Stimulated activated CD4-positive, alpha-beta T cell treated with anti-CD3 and anti-CD28 coated beads, TNF-alpha, amount 100 ng/mL, for 1 hour (primary cell): ENCODE data around the gene ACACA.

Source experiments
- DNase-seq, 3 donors: peaks; one replicate each; pipeline ENCODE4 v3.0.0-alpha.2; 2020; ENCODE audit warnings: low read depth in 3 of 3, low spot score in 1 of 3

The ACACA gene

DNA sequence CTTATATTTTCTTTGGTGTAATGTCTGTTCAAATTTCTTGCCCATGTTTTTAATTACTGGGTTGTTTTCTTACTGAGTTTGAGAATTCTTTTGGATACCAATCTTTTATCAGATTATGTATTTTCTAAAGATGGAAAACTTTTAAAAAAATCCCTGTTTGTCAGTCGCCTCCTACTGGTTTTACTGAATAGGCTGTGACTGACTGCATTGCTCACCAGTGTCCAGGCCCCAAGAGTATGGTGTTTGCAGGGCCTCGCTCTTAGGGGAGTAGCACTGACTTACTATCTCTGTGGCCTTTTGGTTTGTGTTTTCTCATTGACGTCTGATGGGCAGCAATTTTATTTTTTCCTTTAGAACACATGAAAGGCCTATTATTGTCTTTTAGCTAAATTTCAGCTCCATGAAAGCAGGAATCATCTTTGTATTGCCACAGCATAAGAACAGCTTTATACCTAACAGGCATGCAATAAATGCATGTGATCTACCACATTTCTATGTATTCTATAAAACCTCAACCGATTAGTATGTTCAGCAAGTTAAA lies 269.5 kb downstream of the ACACA start:
- no peak for DNase-seq

- no peak for DNase-seq
These were observed 271.1 kb downstream of the ACACA start for GRCh38 chr17:37135576-37135975.

DNA sequence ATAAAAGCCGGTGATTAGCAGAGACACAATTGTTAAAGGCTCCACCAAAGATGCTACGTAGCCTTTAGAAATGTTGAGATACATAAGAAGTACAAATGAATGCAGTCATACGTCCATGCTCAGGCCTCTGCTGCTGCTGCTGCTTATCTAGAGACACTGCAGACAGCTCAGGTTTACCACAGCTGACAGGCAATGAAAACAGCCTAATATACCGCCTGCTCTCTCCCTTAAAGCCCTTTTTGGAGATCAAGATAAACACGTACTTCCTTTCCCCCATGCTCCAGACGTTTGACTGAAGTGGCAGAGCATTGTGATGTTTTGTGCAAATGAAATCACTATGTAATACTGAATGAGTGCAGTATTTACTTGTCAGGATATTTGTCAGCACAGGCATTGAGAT lies 272.6 kb downstream of the ACACA start:
- no peak for DNase-seq

GRCh38 chr17:37133136-37133535 lies 273.5 kb downstream of the ACACA start:
- no peak for DNase-seq

- DNase-seq = no peak
These were observed 274.7 kb downstream of the ACACA start for GRCh38 chr17:37131669-37132611.

DNA sequence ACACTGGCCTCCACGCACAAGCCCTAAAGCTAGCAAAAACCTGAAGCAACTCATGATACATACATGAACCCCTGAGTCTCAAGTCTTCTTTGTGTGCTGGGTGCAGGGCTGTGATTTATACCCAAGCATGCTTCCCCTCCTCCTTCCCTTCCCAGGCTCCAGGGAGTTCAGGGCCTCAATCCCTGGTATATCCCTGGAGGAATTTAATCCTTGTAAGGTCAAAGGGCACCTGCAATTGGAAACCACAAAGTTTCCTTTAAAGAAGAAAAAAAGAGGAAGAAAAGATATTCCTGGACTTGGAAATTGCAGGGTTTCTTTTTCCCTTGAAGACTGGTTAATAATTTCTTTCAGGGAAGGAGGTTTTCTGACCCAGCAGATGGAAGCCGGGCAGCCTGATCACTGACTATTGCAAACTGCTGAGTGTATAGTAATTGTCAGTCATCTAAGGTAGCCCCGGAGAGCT lies 275.6 kb downstream of the ACACA start:
- no peak for DNase-seq

- no peak for DNase-seq
These were observed 281.8 kb downstream of the ACACA start for GRCh38 chr17:37124821-37125173.

- no peak for DNase-seq
These were observed 282.5 kb downstream of the ACACA start for GRCh38 chr17:37123941-37124820.

DNA sequence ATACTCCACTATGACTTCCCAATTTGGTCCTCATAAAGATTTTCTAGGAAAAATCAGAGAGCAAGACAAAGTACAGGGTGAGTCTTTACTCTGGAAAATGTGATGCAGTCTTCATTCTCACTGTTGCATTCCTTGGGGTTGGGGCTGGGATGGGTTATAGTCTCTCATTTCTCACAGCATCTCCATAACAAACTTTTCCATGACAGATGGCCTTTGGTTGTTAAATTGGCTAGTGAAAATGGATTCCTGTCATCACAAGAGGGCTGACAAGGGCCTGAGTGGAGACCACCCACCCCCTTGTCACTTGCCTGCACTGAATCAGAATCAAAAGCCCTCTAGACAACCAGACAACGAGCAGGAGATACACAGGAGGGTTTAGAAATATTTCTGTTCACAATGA lies 283.2 kb downstream of the ACACA start:
- no peak for DNase-seq

- no peak for DNase-seq
These were observed 285.0 kb downstream of the ACACA start for GRCh38 chr17:37121616-37122015.

GRCh38 chr17:37118366-37119137 lies 288.1 kb downstream of the ACACA start:
- DNase-seq = no peak

GRCh38 chr17:37117373-37118142 lies 289.1 kb downstream of the ACACA start:
- DNase-seq = no peak

DNA sequence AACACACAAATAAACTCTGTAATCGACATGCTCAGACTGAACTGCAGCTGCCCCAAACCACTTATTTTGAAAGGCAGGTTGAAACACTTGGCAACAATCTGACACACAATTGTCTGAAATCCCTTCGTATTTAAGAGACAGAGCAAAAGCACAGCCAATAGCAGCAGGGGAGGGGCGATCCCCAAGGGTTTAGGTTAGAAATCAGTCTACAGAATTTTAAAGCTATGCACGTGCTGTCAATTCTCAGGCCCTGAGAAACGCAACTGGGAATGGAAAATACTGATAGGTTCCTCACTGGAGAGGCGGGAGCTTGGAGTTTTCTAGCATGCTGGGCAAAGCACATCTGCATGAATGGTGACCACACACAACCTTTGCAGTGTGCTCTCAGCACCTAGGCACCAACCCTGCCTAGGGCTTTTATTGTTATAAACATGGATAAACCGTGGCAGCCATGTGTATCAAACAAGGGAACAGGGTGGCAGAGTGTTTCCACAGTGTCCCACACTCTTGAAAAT lies 289.9 kb downstream of the ACACA start:
- no peak for DNase-seq

DNA sequence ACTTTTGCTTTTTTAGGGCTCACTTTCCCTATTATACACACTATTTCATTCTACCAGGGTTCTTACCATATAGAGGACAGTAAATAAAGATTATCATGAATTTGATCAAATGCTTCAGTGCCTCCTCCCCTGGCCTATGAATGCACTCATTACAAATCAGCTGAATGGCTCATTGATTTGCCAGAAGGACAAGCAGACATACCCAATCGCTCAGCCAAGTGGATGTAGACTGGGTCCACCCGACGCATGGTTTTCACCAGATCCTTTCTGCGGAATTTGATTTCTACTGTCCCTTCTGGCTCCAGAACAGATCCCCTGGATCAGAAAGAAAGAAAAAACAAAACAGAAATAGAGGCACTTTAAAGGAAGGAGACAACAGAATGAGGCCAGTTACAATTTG lies 295.3 kb downstream of the ACACA start:
- no peak for DNase-seq

GRCh38 chr17:37110746-37111145 lies 295.9 kb downstream of the ACACA start:
- DNase-seq = no peak

DNA sequence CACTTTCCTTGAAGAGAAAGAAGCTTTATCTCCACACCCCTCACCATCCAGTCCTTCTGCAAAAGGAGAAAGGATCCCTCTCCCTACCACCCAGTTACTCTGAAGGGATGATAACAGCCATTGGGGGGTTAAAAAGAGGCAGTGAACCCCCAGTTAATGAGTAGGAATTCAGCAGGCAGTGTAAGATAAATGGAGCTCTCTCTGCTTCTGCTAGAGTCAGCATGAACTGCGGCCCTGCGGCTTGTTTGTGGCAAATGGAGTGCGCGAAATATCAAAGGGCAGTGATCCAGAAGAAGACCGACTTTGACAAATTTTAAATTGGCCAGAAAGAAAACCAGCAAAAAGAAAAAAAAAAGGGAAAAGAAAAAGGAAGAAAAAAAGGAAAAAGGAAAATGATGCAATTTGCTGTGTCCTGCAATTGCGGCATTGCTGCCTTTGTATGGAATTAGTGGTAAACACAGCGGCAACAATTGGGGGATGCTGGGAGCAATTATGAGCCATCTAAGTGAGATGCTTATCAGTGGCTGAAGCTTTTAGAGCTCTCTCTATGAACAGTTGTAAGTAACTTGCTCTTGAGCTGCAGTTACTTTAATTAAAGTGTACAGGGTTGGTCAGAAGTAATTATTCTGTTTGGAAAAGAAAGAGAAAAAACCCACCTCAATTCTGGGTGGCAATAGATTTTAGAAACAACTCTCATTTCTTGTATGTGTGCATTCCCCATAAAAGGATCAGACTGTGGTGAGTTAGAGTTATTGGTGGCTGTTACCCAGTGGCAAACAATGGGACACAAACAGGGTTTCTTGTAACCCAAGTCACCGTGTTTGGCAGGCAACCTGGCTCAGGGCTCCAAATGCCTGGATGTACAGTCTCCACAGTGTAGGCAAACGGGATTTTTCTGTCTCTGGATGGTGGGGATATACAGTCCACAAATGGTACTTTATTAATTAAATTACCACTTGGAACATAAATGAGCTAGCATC lies 296.6 kb downstream of the ACACA start:
- no peak for DNase-seq

DNA sequence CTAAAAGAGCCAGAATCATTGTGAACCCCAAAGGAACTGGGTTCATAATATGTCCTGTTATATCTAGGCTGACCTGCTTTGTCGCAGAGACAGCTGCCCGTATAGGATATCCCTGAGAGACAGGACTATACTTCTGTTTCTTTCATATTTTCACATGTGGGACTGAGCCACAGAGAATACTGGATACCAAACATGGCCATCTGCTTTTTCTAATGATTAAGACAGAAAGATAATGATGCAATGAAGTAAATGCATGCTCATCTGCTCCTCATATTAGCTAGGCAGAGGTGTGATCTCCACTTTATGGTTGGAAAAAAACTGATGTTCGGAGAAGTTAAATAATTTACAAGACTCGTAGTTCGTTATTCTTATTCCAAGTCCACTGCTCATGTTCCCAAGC lies 297.5 kb downstream of the ACACA start:
- no peak for DNase-seq

- DNase-seq = no peak
These were observed 299.1 kb downstream of the ACACA start for GRCh38 chr17:37107406-37108083.
